SH-SY5Y (cell line): ENCODE data around the gene RALY.

Experiments
- GATA2 ChIP-seq: IDR thresholded peaks from 2 replicates; pipeline ENCODE4 v1.6.1; 2011; ENCODE audit warnings: mild to moderate bottlenecking, low read depth, low read length
- GATA3 ChIP-seq: IDR thresholded peaks from 2 replicates; pipeline ENCODE4 v1.6.1; 2011; ENCODE audit warnings: low read depth, mild to moderate bottlenecking, low read length, moderate library complexity

- TF ChIP-seq GATA2: no peak
- TF ChIP-seq GATA3: no peak
Measured at GRCh38 chr20:33991502-33991901, 2.2 kb upstream of the RALY start.
